ENCODE data around the gene TENM4. TPM values are rescaled to one million over a fixed set of nuclear protein-coding genes. Genes with fewer than 3 reads are reported as not detected.

TENM4 gene
- total and polyA plus RNA-seq, 4 experiments from 2014 or later = 0.25 to 0.28 TPM; not detected in 2

DNA sequence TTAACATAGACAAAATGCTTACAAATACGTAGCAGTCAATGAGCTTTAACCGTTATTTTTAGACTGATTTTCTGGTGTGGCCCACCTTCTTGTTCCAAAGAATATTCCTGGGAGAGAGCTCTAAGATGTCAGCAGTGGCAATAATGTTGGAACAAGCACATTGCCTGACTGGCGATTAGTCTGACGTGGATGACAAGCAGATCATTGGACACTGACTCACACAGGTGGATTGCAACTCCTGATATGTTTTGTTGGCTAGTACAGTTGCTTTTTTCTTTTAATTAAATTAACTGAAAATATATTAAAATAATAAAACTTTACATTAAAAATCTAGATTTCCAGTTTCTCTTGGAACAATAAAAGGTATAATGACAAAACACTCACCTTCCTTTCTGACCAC is 78.0 kb downstream of the TENM4 start:
- Histone ChIP-seq H3K36me3 (ENCODE audit: insufficient read depth, low read length) (no peaks in the 10 kb centered on the region), H3K4me1 (ENCODE audit: insufficient read depth, low read length) (no peaks in the 10 kb centered on the region), H3K4me3 (ENCODE audit: low read length in 2 of 2) (no peak overlapping the region), H3K27ac (ENCODE audit: low read depth, low read length) (no peak overlapping the region), H3K9me3 (ENCODE audit: control insufficient read depth in 1 of 2, low read length in 2 of 2) (no peaks in the 10 kb centered on the region), H3K27me3 (ENCODE audit: insufficient read depth, low read length) (no peaks in the 10 kb centered on the region)
- H3K4me3 Mint-ChIP-seq = no peak overlapping the region
- H3K9me3 Mint-ChIP-seq = no peaks in the 10 kb centered on the region
- ChIA-PET POLR2A (ENCODE audit: partially characterized antibody) (no interaction called here), CTCF (ENCODE audit: partially characterized antibody) (no interaction called here)
- no peaks in the 10 kb centered on the region for H3K4me1 Mint-ChIP-seq
- no peak for DNase-seq
- no peaks in the 10 kb centered on the region for H3K27me3 Mint-ChIP-seq
- H3K36me3 Mint-ChIP-seq = no peaks in the 10 kb centered on the region
- intact Hi-C loops (cut with micrococcal nuclease) = no loop called here
- no peak overlapping the region for H3K27ac Mint-ChIP-seq

DNA sequence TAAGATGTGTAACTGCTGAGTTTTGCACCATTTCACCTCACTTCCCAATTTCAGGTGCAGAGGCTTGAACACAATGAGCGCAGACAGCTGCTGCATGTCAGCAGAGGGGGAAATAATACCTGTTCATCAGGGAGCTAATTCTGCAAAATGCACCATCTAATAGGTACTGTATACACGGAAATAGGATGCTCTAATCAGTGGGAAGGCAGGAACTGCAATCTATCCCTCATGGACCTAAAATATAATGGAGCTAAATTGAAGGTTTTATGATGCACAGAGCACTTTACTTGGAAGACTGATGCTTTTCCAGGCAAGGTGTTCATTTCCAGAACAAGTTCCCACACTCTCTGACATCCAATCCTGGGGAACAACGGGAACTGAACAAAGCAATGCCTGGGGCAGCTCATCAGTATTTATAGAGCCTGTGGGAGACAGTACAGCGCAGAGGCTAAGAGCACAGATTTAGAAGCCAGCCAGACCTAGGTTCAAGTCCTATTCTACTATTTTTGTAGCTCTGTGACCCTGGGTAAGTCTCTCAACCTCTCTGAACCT is 78.5 kb downstream of the TENM4 start:
- CTCF ChIA-PET (ENCODE audit: partially characterized antibody) = no interaction called here
- Histone ChIP-seq H3K4me1 (ENCODE audit: insufficient read depth, low read length) (no peaks in the 10 kb centered on the region), H3K27ac (ENCODE audit: low read depth, low read length) (no peak overlapping the region), H3K36me3 (ENCODE audit: insufficient read depth, low read length) (no peaks in the 10 kb centered on the region), H3K9me3 (ENCODE audit: control insufficient read depth in 1 of 2, low read length in 2 of 2) (no peaks in the 10 kb centered on the region), H3K4me3 (ENCODE audit: low read length in 2 of 2) (no peak overlapping the region), H3K27me3 (ENCODE audit: insufficient read depth, low read length) (no peaks in the 10 kb centered on the region)
- Mint-ChIP-seq H3K4me3 (no peak overlapping the region), H3K27me3 (no peaks in the 10 kb centered on the region), H3K36me3 (no peaks in the 10 kb centered on the region), H3K4me1 (no peaks in the 10 kb centered on the region), H3K27ac (no peak overlapping the region), H3K9me3 (no peaks in the 10 kb centered on the region)
- intact Hi-C loops (cut with micrococcal nuclease) = no loop called here
- DNase-seq = no peak
- POLR2A ChIA-PET (ENCODE audit: partially characterized antibody) = no interaction called here

DNA sequence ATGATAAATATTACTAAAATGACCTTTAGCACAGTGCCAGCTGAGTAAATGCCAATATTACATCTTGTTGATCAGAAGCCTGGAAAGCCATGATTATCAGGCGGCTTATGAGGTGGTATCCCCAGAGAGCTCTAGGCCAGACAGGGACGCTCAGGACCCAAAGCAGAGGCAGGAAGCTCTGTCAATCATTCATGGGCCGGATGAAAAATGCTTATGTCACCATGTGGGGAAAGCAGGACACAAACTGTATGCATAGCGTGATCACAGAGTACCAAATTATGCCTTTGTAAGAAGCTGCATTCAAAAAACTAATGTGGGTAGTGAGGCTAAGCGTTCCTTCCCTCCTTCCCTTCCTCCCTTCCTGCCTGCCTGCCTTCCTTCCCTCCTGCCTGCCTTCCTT is 82.6 kb downstream of the TENM4 start:
- no peaks in the 10 kb centered on the region for H3K36me3 ChIP-seq (ENCODE audit: insufficient read depth, low read length)
- DNase-seq = no peak
- Mint-ChIP-seq H3K4me1 (no peaks in the 10 kb centered on the region), H3K36me3 (no peaks in the 10 kb centered on the region), H3K9me3 (peaks cover 0 to 3% (median 0%) of the 10 kb centered on the region in 8 donors), H3K27ac (no peak overlapping the region), H3K4me3 (no peak overlapping the region), H3K27me3 (no peaks in the 10 kb centered on the region)
- H3K4me1 ChIP-seq (ENCODE audit: insufficient read depth, low read length) = no peaks in the 10 kb centered on the region
- intact Hi-C loops (cut with micrococcal nuclease) = no loop called here
- H3K9me3 ChIP-seq (ENCODE audit: control insufficient read depth in 1 of 2, low read length in 2 of 2) = no peaks in the 10 kb centered on the region
- ChIA-PET POLR2A (ENCODE audit: partially characterized antibody) (no interaction called here), CTCF (ENCODE audit: partially characterized antibody) (no interaction called here)
- H3K27ac ChIP-seq (ENCODE audit: low read depth, low read length) = no peak overlapping the region
- no peaks in the 10 kb centered on the region for H3K27me3 ChIP-seq (ENCODE audit: insufficient read depth, low read length)
- no peak overlapping the region for H3K4me3 ChIP-seq (ENCODE audit: low read length in 2 of 2)

DNA sequence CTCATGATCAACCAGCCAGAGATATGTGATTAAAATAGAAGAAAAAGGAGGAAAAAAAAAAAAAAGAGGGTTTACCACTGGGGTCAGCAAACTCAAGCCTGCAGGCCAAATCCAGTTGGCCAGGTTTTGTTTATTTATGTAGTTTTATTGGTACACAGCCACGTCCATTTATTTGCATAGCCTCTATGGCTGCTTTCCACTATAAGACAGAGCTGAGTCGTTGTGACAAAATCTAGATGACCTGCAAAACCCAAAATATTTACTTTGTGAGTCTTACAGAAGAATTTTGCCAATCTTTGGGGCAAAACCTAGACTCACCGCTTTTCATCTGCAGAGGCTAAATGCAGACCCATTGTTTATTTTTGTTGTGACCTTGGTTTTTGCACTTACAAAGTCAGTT is 87.1 kb downstream of the TENM4 start:
- H3K36me3 ChIP-seq (ENCODE audit: insufficient read depth, low read length) = no peaks in the 10 kb centered on the region
- Mint-ChIP-seq H3K9me3 (peaks cover 0 to 10% (median under 1%) of the 10 kb centered on the region in 8 donors), H3K4me3 (no peak overlapping the region), H3K4me1 (no peaks in the 10 kb centered on the region), H3K36me3 (no peaks in the 10 kb centered on the region), H3K27ac (no peak overlapping the region), H3K27me3 (no peaks in the 10 kb centered on the region)
- no peaks in the 10 kb centered on the region for H3K4me1 ChIP-seq (ENCODE audit: insufficient read depth, low read length)
- DNase-seq = no peak
- H3K27ac ChIP-seq (ENCODE audit: low read depth, low read length) = no peak overlapping the region
- POLR2A ChIA-PET (ENCODE audit: partially characterized antibody) = no interaction called here
- no peak overlapping the region for H3K4me3 ChIP-seq (ENCODE audit: low read length in 2 of 2)
- no peaks in the 10 kb centered on the region for H3K9me3 ChIP-seq (ENCODE audit: control insufficient read depth in 1 of 2, low read length in 2 of 2)
- no peaks in the 10 kb centered on the region for H3K27me3 ChIP-seq (ENCODE audit: insufficient read depth, low read length)
- intact Hi-C loops (cut with micrococcal nuclease) = no loop called here
- CTCF ChIA-PET (ENCODE audit: partially characterized antibody) = no interaction called here

DNA sequence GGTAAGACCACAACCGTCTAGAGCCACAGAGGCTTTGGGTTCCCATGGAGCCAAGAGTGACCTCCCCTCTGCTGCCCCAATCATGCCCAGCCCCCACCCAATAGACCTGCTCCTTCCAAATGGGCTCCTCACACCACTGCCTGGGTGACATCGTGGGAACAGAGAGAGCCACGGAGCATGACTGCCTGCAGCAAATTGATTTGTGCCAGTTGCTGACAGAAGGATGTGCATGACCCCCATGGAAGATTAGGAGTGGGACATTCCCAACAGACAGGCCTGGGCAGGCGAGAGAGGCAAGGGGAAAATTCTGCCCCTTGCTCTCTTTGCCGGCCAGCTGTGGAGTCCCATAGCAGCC is 88.5 kb downstream of the TENM4 start:
- Mint-ChIP-seq H3K9me3 (peaks cover 0 to 10% (median under 1%) of the 10 kb centered on the region in 8 donors), H3K27me3 (no peaks in the 10 kb centered on the region), H3K4me3 (no peak overlapping the region), H3K36me3 (no peaks in the 10 kb centered on the region), H3K4me1 (no peaks in the 10 kb centered on the region), H3K27ac (no peak overlapping the region)
- H3K9me3 ChIP-seq (ENCODE audit: control insufficient read depth in 1 of 2, low read length in 2 of 2) = no peaks in the 10 kb centered on the region
- ChIA-PET POLR2A (ENCODE audit: partially characterized antibody) (no interaction called here), CTCF (ENCODE audit: partially characterized antibody) (no interaction called here)
- no peaks in the 10 kb centered on the region for H3K4me1 ChIP-seq (ENCODE audit: insufficient read depth, low read length)
- no peaks in the 10 kb centered on the region for H3K36me3 ChIP-seq (ENCODE audit: insufficient read depth, low read length)
- no peak overlapping the region for H3K27ac ChIP-seq (ENCODE audit: low read depth, low read length)
- DNase-seq = no peak
- no peaks in the 10 kb centered on the region for H3K27me3 ChIP-seq (ENCODE audit: insufficient read depth, low read length)
- intact Hi-C loops (cut with micrococcal nuclease) = no loop called here
- H3K4me3 ChIP-seq (ENCODE audit: low read length in 2 of 2) = no peak overlapping the region

DNA sequence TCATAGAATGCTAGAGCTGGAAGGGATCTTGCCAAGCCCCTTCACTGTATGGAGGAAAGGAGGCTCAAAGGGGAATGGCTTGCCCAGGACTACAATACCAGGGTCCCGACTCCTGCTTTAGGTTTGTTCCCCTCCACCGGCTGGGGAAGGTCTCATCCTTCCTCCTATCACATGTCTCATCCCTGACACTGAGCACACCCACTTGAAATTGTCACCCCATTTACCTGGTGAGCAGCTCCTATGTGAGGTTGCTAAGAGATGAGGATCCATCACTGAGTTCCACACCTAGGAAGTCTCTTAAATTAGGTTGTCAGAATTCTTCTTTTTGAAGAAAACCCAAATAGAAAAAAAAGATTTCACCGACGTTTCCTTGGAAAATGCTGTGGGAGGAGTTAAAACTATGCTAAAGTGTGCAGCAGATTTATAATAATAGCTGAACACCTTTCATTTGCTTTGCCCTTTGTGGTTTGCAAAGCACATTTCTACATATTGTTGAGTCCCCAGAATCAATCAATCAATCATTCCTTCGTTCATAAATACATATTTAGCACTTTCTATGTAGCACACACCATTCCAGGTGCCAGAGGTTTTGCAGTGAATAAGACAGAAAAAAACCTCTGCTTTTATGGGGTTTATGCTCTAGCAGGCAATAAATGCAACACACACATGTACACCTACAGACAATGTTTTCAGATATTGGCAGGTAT is 91.7 kb downstream of the TENM4 start:
- Mint-ChIP-seq H3K27me3 (no peaks in the 10 kb centered on the region), H3K9me3 (peaks cover 0 to 8% (median under 1%) of the 10 kb centered on the region in 8 donors), H3K4me3 (no peak overlapping the region), H3K4me1 (no peaks in the 10 kb centered on the region), H3K27ac (no peak overlapping the region), H3K36me3 (no peaks in the 10 kb centered on the region)
- intact Hi-C loops (cut with micrococcal nuclease) = no loop called here
- Histone ChIP-seq H3K27me3 (ENCODE audit: insufficient read depth, low read length) (no peaks in the 10 kb centered on the region), H3K4me1 (ENCODE audit: insufficient read depth, low read length) (no peaks in the 10 kb centered on the region), H3K9me3 (ENCODE audit: control insufficient read depth in 1 of 2, low read length in 2 of 2) (no peaks in the 10 kb centered on the region), H3K27ac (ENCODE audit: low read depth, low read length) (no peak overlapping the region), H3K4me3 (ENCODE audit: low read length in 2 of 2) (no peak overlapping the region), H3K36me3 (ENCODE audit: insufficient read depth, low read length) (no peaks in the 10 kb centered on the region)
- no peak for DNase-seq
- ChIA-PET POLR2A (ENCODE audit: partially characterized antibody) (no interaction called here), CTCF (ENCODE audit: partially characterized antibody) (no interaction called here)

DNA sequence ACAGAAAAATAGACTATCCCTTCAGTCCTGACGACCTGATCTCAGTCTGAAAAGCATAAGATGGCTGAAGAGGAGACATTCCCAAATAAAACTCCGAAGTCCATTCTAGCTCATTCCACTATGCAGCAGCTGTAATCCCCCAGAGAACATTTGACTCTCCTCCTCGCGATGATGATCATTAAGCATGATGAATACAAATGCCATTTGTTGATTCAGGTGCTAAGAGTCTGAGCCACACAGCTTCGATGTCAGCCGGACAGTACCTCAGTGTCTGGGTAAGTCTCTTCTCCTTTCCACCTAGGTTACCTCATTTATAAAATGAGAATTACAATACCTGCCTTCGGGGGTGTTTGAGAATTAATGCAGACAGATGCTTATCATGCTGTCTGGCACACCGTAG is 94.8 kb downstream of the TENM4 start:
- Mint-ChIP-seq H3K36me3 (no peaks in the 10 kb centered on the region), H3K27me3 (no peaks in the 10 kb centered on the region), H3K4me3 (no peak overlapping the region), H3K4me1 (no peaks in the 10 kb centered on the region), H3K27ac (no peak overlapping the region), H3K9me3 (peaks cover 0 to 7% (median 3%) of the 10 kb centered on the region in 8 donors)
- no peaks in the 10 kb centered on the region for H3K36me3 ChIP-seq (ENCODE audit: insufficient read depth, low read length)
- no peak overlapping the region for H3K27ac ChIP-seq (ENCODE audit: low read depth, low read length)
- no peaks in the 10 kb centered on the region for H3K27me3 ChIP-seq (ENCODE audit: insufficient read depth, low read length)
- intact Hi-C loops (cut with micrococcal nuclease) = no loop called here
- no peak overlapping the region for H3K4me3 ChIP-seq (ENCODE audit: low read length in 2 of 2)
- CTCF ChIA-PET (ENCODE audit: partially characterized antibody) = no interaction called here
- POLR2A ChIA-PET (ENCODE audit: partially characterized antibody) = no interaction called here
- no peaks in the 10 kb centered on the region for H3K4me1 ChIP-seq (ENCODE audit: insufficient read depth, low read length)
- DNase-seq = no peak
- H3K9me3 ChIP-seq (ENCODE audit: control insufficient read depth in 1 of 2, low read length in 2 of 2) = no peaks in the 10 kb centered on the region

Measured in CD4-positive, alpha-beta memory T cell (primary cell).